B cell (primary cell): ENCODE data around the gene CMTM5.
"Not testable (repeated sequence)": the region's sequence is repeated elsewhere in the genome, so short reads cannot be mapped to it uniquely, and the experiment has no call there.

Source experiments
- CTCF ChIP-seq: fragments of 200-600 bp; IDR thresholded peaks from one replicate; pipeline ENCODE4 v1.8.0; 2022; ENCODE audit warnings: antibody characterized with exemption, mild to moderate bottlenecking
- EZH2 ChIP-seq: IDR thresholded peaks from 2 replicates; pipeline ENCODE4 v1.6.1; 2012; ENCODE audit warnings: borderline replicate concordance, low read depth, mild to moderate bottlenecking, moderate library complexity, low read length; ENCODE audit not compliant: insufficient read depth, poor library complexity, severe bottlenecking

DNA sequence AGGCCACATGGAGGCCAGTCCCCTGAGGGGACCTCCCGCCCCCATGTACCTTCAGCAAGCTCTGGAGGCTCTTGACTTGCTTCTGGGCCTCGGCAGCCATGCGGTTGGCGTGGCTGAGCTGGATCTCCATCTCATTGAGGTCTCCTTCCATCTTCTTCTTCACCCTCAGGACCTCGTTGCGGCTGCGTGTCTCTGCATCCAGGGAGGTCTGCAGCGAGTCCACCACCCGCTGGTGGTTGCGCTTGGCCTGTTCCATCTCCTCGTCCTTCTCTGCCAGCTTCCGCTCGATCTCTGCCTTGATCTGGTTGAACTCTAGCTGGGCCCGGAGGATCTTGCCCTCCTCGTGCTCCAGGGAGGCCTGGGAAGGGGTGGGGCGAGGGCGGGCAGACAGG, 9.4 kb downstream of the CMTM5 start:
- TF ChIP-seq CTCF, EZH2: not testable (repeated sequence)
